Measurements from ENCODE around the gene BMPR1B.

Gene BMPR1B

GRCh38 chr4:95048296-95048695 lies 290.5 kb downstream of the BMPR1B start:
- TF ChIP-seq POLR2AphosphoS5 (IDR thresholded peaks at IDR 0.05; ENCODE audit: low read depth) (no peak), GABPA (IDR thresholded peaks at IDR 0.05; ENCODE audit: low read depth) (no peak), SPI1 (IDR thresholded peaks at IDR 0.05; ENCODE audit: borderline replicate concordance, low read depth) (no peak), REST (IDR thresholded peaks at IDR 0.05; ENCODE audit: insufficient replicate concordance, low read depth) (no peak), CTCF (IDR thresholded peaks at IDR 0.05; ENCODE audit: insufficient read depth, low read length) (no peak)
- H3K4me3 ChIP-seq (replicated peaks; ENCODE audit: insufficient read depth, low read length), result no peak overlapping the region
- DNase-seq (ENCODE audit: low read depth in 1 of 2, low spot score in 1 of 2), result no peak

GRCh38 chr4:95049551-95050233 lies 291.9 kb downstream of the BMPR1B start:
- Histone ChIP-seq H3K27me3 (ENCODE audit: insufficient read depth, poor library complexity, severe bottlenecking) (no peaks in the 10 kb centered on the region), H3K4me3 (replicated peaks; ENCODE audit: insufficient read depth, low read length) (no peak overlapping the region), H3K27ac (replicated peaks) (no peak overlapping the region)
- DNase-seq (ENCODE audit: low read depth in 1 of 2, low spot score in 1 of 2), result no peak
- no peak for TF ChIP-seq POLR2AphosphoS5 (IDR thresholded peaks at IDR 0.05; ENCODE audit: low read depth)
- TF ChIP-seq REST (IDR thresholded peaks at IDR 0.05; ENCODE audit: insufficient replicate concordance, low read depth), result peak; percentile 47
- no peak for TF ChIP-seq CTCF (IDR thresholded peaks at IDR 0.05; ENCODE audit: insufficient read depth, low read length)

More at GRCh38 chr4:95048296-95048695, 290.5 kb downstream of the BMPR1B start:
- Histone ChIP-seq H3K27me3 (ENCODE audit: insufficient read depth, poor library complexity, severe bottlenecking) (no peaks in the 10 kb centered on the region), H3K27ac (replicated peaks) (no peak overlapping the region)

GRCh38 chr4:95050980-95051701 lies 293.4 kb downstream of the BMPR1B start:
- Histone ChIP-seq H3K4me3 (replicated peaks; ENCODE audit: insufficient read depth, low read length) (no peak overlapping the region), H3K27ac (replicated peaks) (no peak overlapping the region), H3K27me3 (ENCODE audit: insufficient read depth, poor library complexity, severe bottlenecking) (no peaks in the 10 kb centered on the region)
- TF ChIP-seq SPI1 (IDR thresholded peaks at IDR 0.05; ENCODE audit: borderline replicate concordance, low read depth) (no peak), CTCF (IDR thresholded peaks at IDR 0.05; ENCODE audit: insufficient read depth, low read length) (no peak), POLR2AphosphoS5 (IDR thresholded peaks at IDR 0.05; ENCODE audit: low read depth) (no peak), GABPA (IDR thresholded peaks at IDR 0.05; ENCODE audit: low read depth) (no peak)
- no peak for DNase-seq (ENCODE audit: low read depth in 1 of 2, low spot score in 1 of 2)

Data from HL-60 (cell line).